K562 (cell line): ENCODE measurements around the gene SLC7A1. TPM values are rescaled to one million over a fixed set of nuclear protein-coding genes. Genes with fewer than 3 reads are reported as not detected.

Experiments
- ATAC-seq: fragments of 200-7000 bp; cut with Tn5 transposase; 3 replicates; pipeline ENCODE4 v1.9.1; 2020; ENCODE audit warnings: moderate library complexity
- BruUV-seq: library from RNA; stranded (reverse); fragments of 400-500 nt; replicated peaks from 2 replicates; lab custom pipeline; 2021; lab: Mats Ljungman, UMichigan
- CTCF ChIA-PET: fragments of 300-600 bp; formaldehyde crosslinking; extraction: SDS; loops from one replicate; lab custom pipeline; 2021; ENCODE audit warnings: low intra/inter-chr PET ratio; lab: Yijun Ruan, JAX
- POLR2A ChIA-PET: fragments of 300-600, 350-650 bp; sonication (Branson Sonifier 250); formaldehyde crosslinking; extraction: SDS; loops from one replicate; lab custom pipeline; 2021; ENCODE audit warnings: antibody characterized with exemption, inconsistent platforms; lab: Yijun Ruan, JAX
- DNase-seq, 4 experiments: peaks; one replicate each; pipeline versions ENCODE4 v3.0.0 to v3.0.0-alpha.2; 2011 to 2018; ENCODE audit warnings: low spot score in 3 of 4, mixed read lengths in 3 of 4; ENCODE audit errors: extremely low read depth in 1 of 4
- FAIRE-seq: peaks from 2 replicates; lab custom pipeline; 2011; peaks lifted over from hg19 to GRCh38; lab: Jason Lieb, UNC
- H2AFZ ChIP-seq: 2 replicates; pipeline ENCODE4 v1.6.0; 2011; ENCODE audit warnings: low read depth, low read length, control low read depth, inconsistent platforms
- H3K27ac ChIP-seq: fragments of 200-600 bp; 3 replicates; pipeline ENCODE4 v1.8.0; 2011; ENCODE audit warnings: low read depth, mild to moderate bottlenecking, control low read depth, inconsistent platforms, low read length, moderate library complexity, mixed read lengths; ENCODE audit errors: extremely low read depth
- H3K27me3 ChIP-seq, 2 experiments: fragments of 300-600 bp in 1 of 2; 2 replicates in 1 of 2; 3 replicates in 1 of 2; pipeline versions ENCODE4 v1.6.0 to v1.8.0; 2011; ENCODE audit warnings: inconsistent platforms in 2 of 2, low read length in 2 of 2, mild to moderate bottlenecking in 1 of 2, mixed read lengths in 1 of 2, moderate library complexity in 1 of 2; ENCODE audit not compliant: control insufficient read depth in 2 of 2, insufficient read depth in 2 of 2
- H3K36me3 ChIP-seq: fragments of 300-600 bp; 3 replicates; pipeline ENCODE4 v1.8.0; 2011; ENCODE audit warnings: mild to moderate bottlenecking, low read length, inconsistent platforms; ENCODE audit not compliant: control insufficient read depth, insufficient read depth
- H3K4me1 ChIP-seq, 2 experiments: fragments of 200-600 bp in 1 of 2; replicated peaks in 1 of 2; 2 replicates in 1 of 2; 3 replicates in 1 of 2; pipeline versions ENCODE4 v1.5.1 to v1.8.0; 2011; ENCODE audit warnings: inconsistent platforms in 2 of 2, low read length in 2 of 2, mild to moderate bottlenecking in 1 of 2, mixed read lengths in 1 of 2, moderate library complexity in 1 of 2; ENCODE audit not compliant: control insufficient read depth in 2 of 2, insufficient read depth in 2 of 2
- H3K4me2 ChIP-seq: 2 replicates; pipeline ENCODE4 v1.6.1; 2011; ENCODE audit warnings: low read length, control low read depth, inconsistent platforms, mixed read lengths; ENCODE audit not compliant: insufficient read depth
- H3K4me3 ChIP-seq: fragments of 200-600 bp; sonication (generic), shearing (Covaris generic); 2 replicates; pipeline ENCODE4 v1.5.1; 2016; ENCODE audit warnings: control low read depth, inconsistent platforms
- H3K79me2 ChIP-seq: fragments of 200-600 bp; 3 replicates; pipeline ENCODE4 v1.8.0; 2011; ENCODE audit warnings: low read length, inconsistent platforms; ENCODE audit not compliant: control insufficient read depth, insufficient read depth
- H3K9ac ChIP-seq, 2 experiments: 2 replicates each; pipeline versions ENCODE4 v1.6.0 to v1.6.1; 2011; ENCODE audit warnings: low read depth in 2 of 2, low read length in 2 of 2, control low read depth in 1 of 2, inconsistent platforms in 1 of 2, mild to moderate bottlenecking in 1 of 2, mixed read lengths in 1 of 2; ENCODE audit not compliant: insufficient read depth in 1 of 2
- H3K9me1 ChIP-seq: one replicate; pipeline ENCODE4 v1.6.0; 2011; ENCODE audit warnings: inconsistent platforms, mild to moderate bottlenecking, low read length, moderate library complexity; ENCODE audit not compliant: control insufficient read depth, insufficient read depth
- H3K9me3 ChIP-seq: replicated peaks from 2 replicates; pipeline ENCODE4 v1.5.1; 2011; ENCODE audit warnings: low read depth, low read length, inconsistent platforms; ENCODE audit not compliant: control insufficient read depth, insufficient read depth
- H4K20me1 ChIP-seq: replicated peaks from 2 replicates; pipeline ENCODE4 v1.6.1; 2011; ENCODE audit warnings: low read length, inconsistent platforms, mixed read lengths; ENCODE audit not compliant: control insufficient read depth, insufficient read depth
- BACH1 ChIP-seq: fragments of 200-800 bp; sonication (Bioruptor generic); IDR thresholded peaks from 2 replicates; pipeline ENCODE4 v1.6.1; 2016; ENCODE audit warnings: missing genetic modification characterization, missing compliant biosample characterization
- CTCF ChIP-seq, 3 experiments: IDR thresholded peaks in 2 of 3; conservative IDR thresholded peaks in 1 of 3; 2 replicates each; pipeline ENCODE4 v1.5.1; 2011 to 2012; ENCODE audit warnings: low read length in 3 of 3, mild to moderate bottlenecking in 3 of 3, control low read depth in 2 of 3, improper control_type of control experiment in 1 of 3, inconsistent platforms in 1 of 3, low read depth in 1 of 3, mixed read lengths in 1 of 3, moderate library complexity in 1 of 3; ENCODE audit not compliant: insufficient read depth in 2 of 3
- ETV1 ChIP-seq: fragments of 450-650 bp; conservative IDR thresholded peaks from 2 replicates; pipeline ENCODE4 v1.6.1; 2016; ENCODE audit warnings: missing genetic modification characterization, control low read depth, low read depth, missing compliant biosample characterization
- EWSR1 ChIP-seq: fragments of 450-650 bp; IDR thresholded peaks from 2 replicates; pipeline ENCODE4 v1.6.1; 2018; ENCODE audit warnings: borderline replicate concordance, mild to moderate bottlenecking, low read depth, moderate library complexity; ENCODE audit not compliant: partially characterized antibody
- FIP1L1 ChIP-seq: fragments of 200-400 bp; formaldehyde crosslinking; IDR thresholded peaks from 2 replicates; pipeline ENCODE4 v1.6.1; 2018; ENCODE audit warnings: mild to moderate bottlenecking, low read depth, low read length; ENCODE audit not compliant: poor library complexity, severe bottlenecking
- KAT8 ChIP-seq: fragments of 450-650 bp; IDR thresholded peaks from 2 replicates; pipeline ENCODE4 v1.6.1; 2016; ENCODE audit warnings: low read depth, mild to moderate bottlenecking
- LEF1 ChIP-seq: fragments of 450-650 bp; IDR thresholded peaks from 2 replicates; pipeline ENCODE4 v1.6.1; 2016; ENCODE audit warnings: mild to moderate bottlenecking
- NUFIP1 ChIP-seq: fragments of 450-650 bp; IDR thresholded peaks from 2 replicates; pipeline ENCODE4 v1.6.1; 2018; ENCODE audit not compliant: partially characterized antibody
- SRSF9 ChIP-seq: fragments of 200-400 bp; formaldehyde crosslinking; IDR thresholded peaks from 2 replicates; pipeline ENCODE4 v1.6.1; 2017; ENCODE audit warnings: low read depth, low read length, borderline replicate concordance
- TAF7 ChIP-seq: fragments of 450-650 bp; IDR thresholded peaks from 2 replicates; pipeline ENCODE4 v1.6.1; 2016; ENCODE audit warnings: missing genetic modification characterization, missing compliant biosample characterization
- TEAD2 ChIP-seq: fragments of 450-650 bp; IDR thresholded peaks from 2 replicates; pipeline ENCODE4 v1.6.1; 2016; ENCODE audit warnings: missing genetic modification characterization, control low read depth, missing compliant biosample characterization
- TFAP4 ChIP-seq: sonication (generic); formaldehyde crosslinking; IDR thresholded peaks from 2 replicates; pipeline ENCODE4 v1.8.0; 2022; ENCODE audit warnings: missing genetic modification reagents, mild to moderate bottlenecking, moderate library complexity, borderline replicate concordance
- THAP12 ChIP-seq: fragments of 250-450 bp; sonication (Bioruptor Pico); IDR thresholded peaks from 2 replicates; pipeline ENCODE4 v1.9.0; 2021; ENCODE audit warnings: mild to moderate bottlenecking, inconsistent platforms
- VEZF1 ChIP-seq: fragments of 200-800 bp; sonication (Bioruptor generic); IDR thresholded peaks from 2 replicates; pipeline ENCODE4 v1.6.1; 2017; ENCODE audit warnings: missing genetic modification characterization, missing compliant biosample characterization
- ZKSCAN8 ChIP-seq: fragments of 200-800 bp; sonication (Bioruptor generic); IDR thresholded peaks from 2 replicates; pipeline ENCODE4 v1.6.1; 2016; ENCODE audit warnings: missing genetic modification characterization, missing compliant biosample characterization
- ZNF224 ChIP-seq: sonication (generic); formaldehyde crosslinking; IDR thresholded peaks from 2 replicates; pipeline ENCODE4 v1.8.0; 2022; ENCODE audit warnings: mild to moderate bottlenecking, missing genetic modification reagents
- ZNF431 ChIP-seq: sonication (generic); formaldehyde crosslinking; IDR thresholded peaks from 2 replicates; pipeline ENCODE4 v1.8.0; 2022; ENCODE audit warnings: mild to moderate bottlenecking, missing genetic modification reagents
- ZNF583 ChIP-seq: fragments of 250-450 bp; sonication (Bioruptor Pico); IDR thresholded peaks from 2 replicates; pipeline ENCODE4 v1.4.0; 2020
- WGBS: fragments of 100-300 bp; shearing (Covaris generic); methylation state at CpG from one replicate; pipeline ENCODE4 v1.1.6; 2016; ENCODE audit warnings: low coverage, mixed read lengths; ENCODE audit not compliant: insufficient coverage; ENCODE audit errors: missing lambda C conversion rate; 5-methylcytosine and 5-hydroxymethylcytosine counted together
- in situ Hi-C: fragments of 300-500 bp; cut with MboI; formaldehyde crosslinking; loops from 4 replicates; pipeline ENCODE4 v1.15.0; 2018; ENCODE audit warnings: inconsistent platforms, mixed read lengths
- intact Hi-C: fragments of 100-400 bp; cut with micrococcal nuclease; formaldehyde crosslinking; loops from 2 replicates; pipeline ENCODE4 v1.14.2; 2022
- polyA plus RNA-seq, 8 experiments: library from polyadenylated mRNA; depleted of rRNA in 4 of 8; stranded (reverse) in 5 of 8; unstranded in 3 of 8; fragments of >200 nt; fragmentation: Nextera tagmentation in 2 of 8; fragmentation: Illumina TruSeq in 1 of 8; extraction: Ambion mirVana in 2 of 8; extraction: Trizol in 1 of 8; gene quantifications; 2 replicates each; pipeline versions ENCODE4 v1.2.1 to v1.2.3, GENCODE V29; 2011 to 2014; ENCODE audit warnings: inconsistent platforms in 1 of 8, missing spikeins in 1 of 8
- total RNA-seq, 7 experiments: library from RNA; depleted of rRNA in 6 of 7; stranded (reverse); fragments of >200 nt in 6 of 7; fragmentation: Illumina TruSeq in 2 of 7; extraction: Trizol in 2 of 7; gene quantifications; 2 replicates each; pipeline versions ENCODE4 v1.2.1 to v1.2.3, GENCODE V29; 2011 to 2021; ENCODE audit warnings: low replicate concordance in 1 of 7

Gene SLC7A1
- total and polyA plus RNA-seq, 9 of the 15 experiments (the other 6 are each of a cell fraction or from before 2014, with no cell fraction given) = 3.3 to 69.7 (median 10.8) TPM

- in situ Hi-C loops = no loop called here
- ChIA-PET POLR2A (no interaction called here), CTCF (no interaction called here)
- FAIRE-seq = no peak
- H3K9me3 ChIP-seq = no peaks in the 10 kb centered on the region
- intact Hi-C loops = no loop called here
- no peak overlapping the region for H3K4me3 ChIP-seq
- H3K79me2 ChIP-seq = peaks cover 38% of the 10 kb centered on the region; the same call in 2 of the 3 replicates
- peaks cover 23% of the 10 kb centered on the region; the same call in 2 of the 3 replicates for H3K36me3 ChIP-seq
- no peaks in the 10 kb centered on the region for H3K27me3 ChIP-seq
- no peaks in the 10 kb centered on the region for H3K9me1 ChIP-seq
- no peak for ATAC-seq
- H3K27ac ChIP-seq = no peak overlapping the region
- peaks cover 11% of the 10 kb centered on the region; the same call in 1 of the 2 replicates for H4K20me1 ChIP-seq
- no TSS peak for BruUV-seq
- no peak for DNase-seq
- H3K4me1 ChIP-seq = no peaks in the 10 kb centered on the region
- no peak overlapping the region for H3K4me2 ChIP-seq
- H2AFZ ChIP-seq = no peak overlapping the region
- WGBS = 98% methylated on average over 3 of the region's 4 CpGs
- no peak overlapping the region for H3K9ac ChIP-seq
- TF ChIP-seq ZNF431 (CRISPR knock-in tag) (no peak), FIP1L1 (no peak), BACH1 (tag) (no peak), SRSF9 (no peak), TFAP4 (CRISPR knock-in tag) (no peak), CTCF (IDR thresholded peaks at IDR 0.05 in 2 of 3, conservative IDR thresholded peaks at IDR 0.05 in 1 of 3; ENCODE audit: insufficient read depth in 2 of 3, low read depth in 1 of 3, low read length in 3 of 3) (no peak), NUFIP1 (no peak), EWSR1 (no peak), ZNF583 (no peak), TAF7 (tag) (no peak), LEF1 (no peak), KAT8 (no peak), ZKSCAN8 (CRISPR knock-in tag) (no peak), ETV1 (tag) (no peak), ZNF224 (CRISPR knock-in tag) (no peak), THAP12 (CRISPR knock-in tag) (no peak), VEZF1 (CRISPR knock-in tag) (no peak), TEAD2 (tag) (no peak)
Observed at GRCh38 chr13:29541400-29541799, 54.1 kb downstream of the SLC7A1 start.
